ENCODE measurements around the gene DISC1.
"Not testable (repeated sequence)": the region's sequence is repeated elsewhere in the genome, so short reads cannot be mapped to it uniquely, and the experiment has no call there.

DISC1 gene

DNA sequence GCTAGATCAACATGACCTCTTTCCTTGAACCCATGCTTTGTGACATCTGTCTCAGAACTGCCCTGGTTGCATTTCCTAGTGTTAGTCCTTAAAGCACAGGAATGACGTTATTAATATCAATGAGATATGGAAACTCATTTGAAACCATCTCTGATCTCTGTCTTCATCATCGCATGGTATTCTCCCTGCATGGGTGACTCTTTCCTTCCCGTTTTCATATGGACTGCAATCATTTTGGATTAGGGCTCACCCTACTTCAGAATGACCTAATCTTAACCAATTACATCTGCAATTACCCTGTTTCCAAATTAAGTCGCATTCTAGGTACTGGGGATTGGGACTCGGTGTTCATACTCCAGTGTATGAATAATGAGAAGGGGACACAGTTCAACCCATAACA is 41.7 kb upstream of the DISC1 start:
- TF ChIP-seq, protein P1, sequence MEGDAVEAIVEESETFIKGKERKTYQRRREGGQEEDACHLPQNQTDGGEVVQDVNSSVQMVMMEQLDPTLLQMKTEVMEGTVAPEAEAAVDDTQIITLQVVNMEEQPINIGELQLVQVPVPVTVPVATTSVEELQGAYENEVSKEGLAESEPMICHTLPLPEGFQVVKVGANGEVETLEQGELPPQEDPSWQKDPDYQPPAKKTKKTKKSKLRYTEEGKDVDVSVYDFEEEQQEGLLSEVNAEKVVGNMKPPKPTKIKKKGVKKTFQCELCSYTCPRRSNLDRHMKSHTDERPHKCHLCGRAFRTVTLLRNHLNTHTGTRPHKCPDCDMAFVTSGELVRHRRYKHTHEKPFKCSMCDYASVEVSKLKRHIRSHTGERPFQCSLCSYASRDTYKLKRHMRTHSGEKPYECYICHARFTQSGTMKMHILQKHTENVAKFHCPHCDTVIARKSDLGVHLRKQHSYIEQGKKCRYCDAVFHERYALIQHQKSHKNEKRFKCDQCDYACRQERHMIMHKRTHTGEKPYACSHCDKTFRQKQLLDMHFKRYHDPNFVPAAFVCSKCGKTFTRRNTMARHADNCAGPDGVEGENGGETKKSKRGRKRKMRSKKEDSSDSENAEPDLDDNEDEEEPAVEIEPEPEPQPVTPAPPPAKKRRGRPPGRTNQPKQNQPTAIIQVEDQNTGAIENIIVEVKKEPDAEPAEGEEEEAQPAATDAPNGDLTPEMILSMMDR (IDR thresholded peaks at IDR 0.05; ENCODE audit: insufficient read depth, low read depth, low read length, missing control alignments), result no peak
- no peak for DNase-seq (ENCODE audit: low read depth)
- H3K4me3 ChIP-seq (ENCODE audit: low read depth, low read length), result no peak overlapping the region

DNA sequence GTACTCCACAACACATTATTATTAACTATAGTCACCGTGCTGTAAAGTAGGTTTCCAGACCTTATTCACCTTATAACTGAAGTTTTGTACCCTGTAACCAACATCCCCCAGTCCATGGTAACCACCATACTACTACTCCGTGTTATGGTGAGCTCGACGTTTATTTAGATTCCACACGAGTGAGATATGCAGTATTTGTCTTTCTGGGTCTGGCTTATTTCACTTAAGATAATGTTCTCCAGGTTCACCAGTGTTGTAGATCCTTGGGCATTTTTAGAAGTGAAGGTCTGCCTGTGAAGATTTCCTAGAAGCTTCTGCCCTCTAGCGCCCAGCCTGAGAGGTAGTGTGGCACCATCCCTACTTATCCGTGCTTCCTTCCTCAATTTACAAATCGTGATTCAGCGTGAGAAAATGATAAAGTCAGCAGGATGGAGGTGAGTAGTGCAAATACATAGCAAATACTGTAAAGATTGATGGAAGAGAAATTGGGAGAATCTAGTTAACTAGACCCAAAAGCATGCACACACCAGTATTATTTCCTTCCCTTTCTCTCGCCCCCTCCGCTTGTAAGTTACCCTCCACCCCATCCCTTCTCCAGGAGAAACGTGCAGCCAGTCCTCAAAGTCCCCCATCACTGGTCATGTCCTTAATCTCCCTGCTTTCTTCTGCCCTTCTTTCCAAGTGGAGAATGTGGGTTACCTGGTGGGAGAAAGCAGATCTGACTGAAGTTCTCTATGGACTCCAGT is 36.0 kb upstream of the DISC1 start:
- peak; percentile 65 for DNase-seq (ENCODE audit: low read depth)
- TF ChIP-seq, protein P1 (IDR thresholded peaks at IDR 0.05; ENCODE audit: insufficient read depth, low read depth, low read length, missing control alignments), result peak; percentile 72
- H3K4me3 ChIP-seq (ENCODE audit: low read depth, low read length), result no peak overlapping the region

DNA sequence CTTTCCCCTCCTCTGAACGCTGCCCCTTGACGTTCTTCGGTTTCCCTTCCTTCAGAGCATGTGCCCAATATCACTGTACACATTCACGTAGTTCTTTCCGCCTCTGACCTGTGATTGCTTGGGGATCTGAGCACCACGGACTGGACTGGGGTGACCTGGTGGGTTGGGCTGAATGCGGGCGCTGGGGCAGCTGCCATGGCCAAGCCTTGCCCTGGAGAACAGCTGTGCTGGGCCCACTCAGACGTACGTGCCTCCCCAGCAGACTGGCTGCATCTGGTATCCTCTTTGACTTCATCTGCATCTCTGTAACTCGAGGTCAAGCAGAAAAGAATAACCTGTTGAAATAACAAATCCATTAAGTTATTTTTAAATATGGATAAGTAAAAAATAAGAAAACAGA is 35.1 kb upstream of the DISC1 start:
- no peak for DNase-seq (ENCODE audit: low read depth)
- TF ChIP-seq, protein P1 (IDR thresholded peaks at IDR 0.05; ENCODE audit: insufficient read depth, low read depth, low read length, missing control alignments), result no peak
- no peak overlapping the region for H3K4me3 ChIP-seq (ENCODE audit: low read depth, low read length)

DNA sequence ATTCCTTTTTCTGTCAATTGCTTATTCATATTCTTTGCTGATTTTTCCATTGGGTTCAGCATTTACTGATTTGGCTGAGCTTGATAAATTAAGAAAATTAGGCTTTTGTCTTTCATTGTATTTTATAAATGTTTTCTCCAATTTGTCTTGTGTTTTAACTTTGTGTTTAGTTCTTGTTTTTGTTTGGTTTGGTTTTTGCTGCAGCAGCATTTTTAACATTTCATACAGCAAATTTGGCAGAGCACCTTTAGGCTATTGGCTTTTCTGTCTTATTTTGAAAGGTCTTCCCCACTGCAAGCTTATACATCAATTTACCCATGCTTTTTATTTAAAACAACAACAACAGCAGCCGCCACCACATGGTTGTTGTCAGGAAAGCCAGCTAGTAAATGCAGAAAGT is 33.8 kb upstream of the DISC1 start:
- H3K4me3 ChIP-seq (ENCODE audit: low read depth, low read length), result no peak overlapping the region
- TF ChIP-seq, protein P1 (IDR thresholded peaks at IDR 0.05; ENCODE audit: insufficient read depth, low read depth, low read length, missing control alignments), result no peak
- no peak for DNase-seq (ENCODE audit: low read depth)

DNA sequence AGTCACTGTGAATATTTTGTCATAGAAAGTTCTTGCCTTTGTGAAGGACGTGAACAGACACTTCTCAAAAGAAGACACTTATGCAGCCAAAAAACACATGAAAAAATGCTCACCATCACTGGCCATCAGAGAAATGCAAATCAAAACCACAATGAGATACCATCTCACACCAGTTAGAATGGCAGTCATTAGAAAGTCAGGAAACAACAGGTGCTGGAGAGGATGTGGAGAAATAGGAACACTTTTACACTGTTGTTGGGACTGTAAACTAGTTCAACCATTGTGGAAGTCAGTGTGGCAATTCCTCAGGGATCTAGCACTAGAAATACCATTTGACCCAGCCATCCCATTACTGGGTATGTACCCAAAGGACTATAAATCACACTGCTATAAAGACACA is 33.3 kb upstream of the DISC1 start:
- DNase-seq (ENCODE audit: low read depth), result not testable (repeated sequence)

DNA sequence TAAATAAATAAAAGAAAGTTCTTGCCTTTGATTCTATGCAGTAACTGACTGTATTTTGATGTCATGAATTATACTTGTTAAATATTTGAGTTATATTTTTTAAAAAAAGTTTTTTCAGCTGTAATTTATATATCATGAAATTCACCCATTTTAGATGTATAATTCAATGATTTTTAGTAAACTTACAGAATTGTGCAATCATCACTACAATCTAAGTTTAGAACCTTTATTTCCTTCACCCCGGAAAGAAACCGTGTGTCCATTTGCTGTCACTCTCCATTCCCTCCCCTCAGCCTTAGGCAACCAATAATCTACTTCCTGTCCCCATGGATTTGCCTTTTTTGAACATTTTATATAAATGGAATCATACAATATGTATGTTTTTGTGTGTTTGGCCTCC is 32.5 kb upstream of the DISC1 start:
- H3K4me3 ChIP-seq (ENCODE audit: low read depth, low read length), result no peak overlapping the region
- no peak for DNase-seq (ENCODE audit: low read depth)
- TF ChIP-seq, protein P1 (IDR thresholded peaks at IDR 0.05; ENCODE audit: insufficient read depth, low read depth, low read length, missing control alignments), result no peak

More for the DNA sequence above, 33.3 kb upstream of the DISC1 start:
- not testable (repeated sequence) for H3K4me3 ChIP-seq (ENCODE audit: low read depth, low read length)

DNA sequence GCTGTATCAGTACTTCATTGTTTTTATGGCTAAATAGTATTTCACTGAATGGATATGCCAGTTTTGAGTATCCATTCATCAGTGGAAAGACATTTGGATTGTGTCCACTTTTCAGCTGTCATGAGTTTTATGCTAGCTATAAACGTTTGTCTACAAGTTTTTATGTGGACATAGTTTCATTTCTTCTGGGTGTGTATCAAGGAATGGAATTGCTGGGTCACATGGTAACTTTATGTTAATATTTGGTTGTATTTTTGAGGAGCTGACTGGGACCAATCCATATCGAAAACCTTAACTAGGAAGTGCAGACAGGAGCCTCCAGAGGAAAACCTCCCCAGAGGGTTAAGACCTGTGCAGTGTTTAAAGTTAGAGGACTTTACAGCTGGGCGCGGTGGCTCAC is 31.8 kb upstream of the DISC1 start:
- no peak overlapping the region for H3K4me3 ChIP-seq (ENCODE audit: low read depth, low read length)
- no peak for DNase-seq (ENCODE audit: low read depth)
- TF ChIP-seq, protein P1 (IDR thresholded peaks at IDR 0.05; ENCODE audit: insufficient read depth, low read depth, low read length, missing control alignments), result no peak
